MCF 10A (cell line): ENCODE data around the gene PRPF40A. TPM values are rescaled to one million over a fixed set of nuclear protein-coding genes. Genes with fewer than 3 reads are reported as not detected.

Experiments used
- BruUV-seq: library from RNA; stranded (reverse); fragments of 400-500 nt; replicated peaks from 2 replicates; lab custom pipeline; 2021; lab: Mats Ljungman, UMichigan
- CTCF ChIA-PET: fragments of 300-600 bp; sonication (Branson Sonifier 250); formaldehyde crosslinking; extraction: SDS; loops from one replicate; lab custom pipeline; 2021; ENCODE audit warnings: antibody characterized with exemption, inconsistent platforms; lab: Yijun Ruan, JAX
- POLR2A ChIA-PET: fragments of 300-600, 350-650 bp; sonication (Branson Sonifier 250); formaldehyde crosslinking; extraction: SDS; loops from one replicate; lab custom pipeline; 2020; ENCODE audit warnings: antibody characterized with exemption, inconsistent platforms; lab: Yijun Ruan, JAX
- DNase-seq: peaks from one replicate; pipeline ENCODE4 v3.0.0-alpha.2; 2018; ENCODE audit not compliant: unreplicated experiment
- H3K27ac Mint-ChIP-seq: one replicate; pipeline ENCODE4 v1.8.0; 2022; ENCODE audit warnings: mild to moderate bottlenecking, low read depth, mixed read lengths; ENCODE audit not compliant: unreplicated experiment
- H3K27me3 Mint-ChIP-seq: one replicate; pipeline ENCODE4 v1.8.0; 2022; ENCODE audit warnings: mixed read lengths; ENCODE audit not compliant: insufficient read depth, unreplicated experiment
- H3K36me3 Mint-ChIP-seq: one replicate; pipeline ENCODE4 v1.8.0; 2022; ENCODE audit warnings: mild to moderate bottlenecking, moderate library complexity, mixed read lengths; ENCODE audit not compliant: insufficient read depth, unreplicated experiment
- H3K4me1 Mint-ChIP-seq: one replicate; pipeline ENCODE4 v1.8.0; 2022; ENCODE audit warnings: mixed read lengths; ENCODE audit not compliant: insufficient read depth, unreplicated experiment
- H3K4me3 Mint-ChIP-seq: one replicate; pipeline ENCODE4 v1.8.0; 2022; ENCODE audit warnings: mild to moderate bottlenecking, moderate library complexity, mixed read lengths; ENCODE audit not compliant: unreplicated experiment
- H3K9me3 Mint-ChIP-seq: one replicate; pipeline ENCODE4 v1.8.0; 2022; ENCODE audit warnings: mixed read lengths; ENCODE audit not compliant: unreplicated experiment
- intact Hi-C: fragments of 100-400 bp; cut with micrococcal nuclease; formaldehyde crosslinking; loops from 2 replicates; pipeline ENCODE4 v1.14.1; 2022
- total RNA-seq: library from RNA; stranded (reverse); gene quantifications from 2 replicates; pipeline ENCODE4 v1.2.3, GENCODE V29; 2022
- TF ChIP-seq, protein P1 (sequence below): fragments of 200-600 bp; IDR thresholded peaks from one replicate; pipeline ENCODE4 v1.8.0; 2022; ENCODE audit warnings: antibody characterized with exemption, mild to moderate bottlenecking; ENCODE audit not compliant: unreplicated experiment

The PRPF40A gene
- total RNA-seq, 1 experiment from 2014 or later, result 140 TPM

DNA sequence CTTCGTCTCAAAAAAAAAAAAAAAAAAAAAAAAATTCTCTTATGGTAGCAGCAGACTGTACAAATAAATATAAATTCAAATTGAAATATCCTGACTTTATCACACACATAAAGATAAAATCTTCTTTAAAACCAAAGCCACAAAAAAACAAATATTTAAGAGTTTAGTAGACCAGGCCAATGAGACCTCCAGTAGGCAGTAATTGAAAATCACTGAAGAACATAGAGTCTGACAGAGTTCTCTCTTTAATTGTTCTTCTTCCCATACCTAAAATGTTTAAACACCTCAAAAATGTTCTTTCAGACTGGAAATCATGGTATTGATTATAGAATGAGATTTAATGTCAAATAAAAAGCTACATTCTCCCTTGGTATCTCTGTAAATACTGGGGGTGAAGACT, 20.8 kb downstream of the PRPF40A start:
- H3K27ac Mint-ChIP-seq, result no peak overlapping the region
- H3K9me3 Mint-ChIP-seq, result peaks cover 6% of the 10 kb centered on the region
- CTCF ChIA-PET, result interaction anchor here (0.5 to 1.4 kb wide), 4 partner anchors 19 to 520 kb away, joined by 3 to 8 read pairs (median 3); no protein-coding TSS in a partner anchor
- intact Hi-C loops, result no loop called here
- H3K4me3 Mint-ChIP-seq, result no peak overlapping the region
- no TSS peak for BruUV-seq
- POLR2A ChIA-PET, result interaction anchor here (1.0 to 3.0 kb wide), 3 partner anchors 13 to 21 kb away, joined by 3 to 15 read pairs (median 6); partner anchors contain the start of genes ARL6IP6 and PRPF40A
- DNase-seq, result no peak
- peaks cover 12% of the 10 kb centered on the region for H3K4me1 Mint-ChIP-seq
- H3K27me3 Mint-ChIP-seq, result no peaks in the 10 kb centered on the region
- peaks cover 12% of the 10 kb centered on the region for H3K36me3 Mint-ChIP-seq
- TF ChIP-seq, protein P1, sequence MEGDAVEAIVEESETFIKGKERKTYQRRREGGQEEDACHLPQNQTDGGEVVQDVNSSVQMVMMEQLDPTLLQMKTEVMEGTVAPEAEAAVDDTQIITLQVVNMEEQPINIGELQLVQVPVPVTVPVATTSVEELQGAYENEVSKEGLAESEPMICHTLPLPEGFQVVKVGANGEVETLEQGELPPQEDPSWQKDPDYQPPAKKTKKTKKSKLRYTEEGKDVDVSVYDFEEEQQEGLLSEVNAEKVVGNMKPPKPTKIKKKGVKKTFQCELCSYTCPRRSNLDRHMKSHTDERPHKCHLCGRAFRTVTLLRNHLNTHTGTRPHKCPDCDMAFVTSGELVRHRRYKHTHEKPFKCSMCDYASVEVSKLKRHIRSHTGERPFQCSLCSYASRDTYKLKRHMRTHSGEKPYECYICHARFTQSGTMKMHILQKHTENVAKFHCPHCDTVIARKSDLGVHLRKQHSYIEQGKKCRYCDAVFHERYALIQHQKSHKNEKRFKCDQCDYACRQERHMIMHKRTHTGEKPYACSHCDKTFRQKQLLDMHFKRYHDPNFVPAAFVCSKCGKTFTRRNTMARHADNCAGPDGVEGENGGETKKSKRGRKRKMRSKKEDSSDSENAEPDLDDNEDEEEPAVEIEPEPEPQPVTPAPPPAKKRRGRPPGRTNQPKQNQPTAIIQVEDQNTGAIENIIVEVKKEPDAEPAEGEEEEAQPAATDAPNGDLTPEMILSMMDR, result no peak

DNA sequence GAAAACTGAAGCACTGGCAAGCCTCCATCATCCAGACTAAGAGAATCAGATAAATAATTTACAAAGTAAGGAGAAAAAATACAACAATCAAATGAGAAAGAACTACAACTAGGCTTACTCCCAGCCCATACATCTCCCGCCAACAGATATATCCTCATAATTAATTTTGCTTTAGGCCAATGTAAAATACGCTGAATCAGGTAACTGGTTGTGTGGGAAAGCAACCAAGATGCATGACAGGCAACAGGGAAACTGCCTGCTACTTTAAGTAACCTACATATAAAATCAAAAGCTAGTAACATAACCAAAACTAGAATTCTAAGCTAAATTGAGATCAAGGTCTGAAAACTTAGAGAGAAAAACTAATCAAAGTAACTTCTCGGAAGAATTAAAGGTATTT, 21.5 kb downstream of the PRPF40A start:
- H3K4me1 Mint-ChIP-seq, result peaks cover 12% of the 10 kb centered on the region
- intact Hi-C loops, result no loop called here
- DNase-seq, result no peak
- peaks cover 11% of the 10 kb centered on the region for H3K36me3 Mint-ChIP-seq
- H3K27ac Mint-ChIP-seq, result no peak overlapping the region
- no peak overlapping the region for H3K4me3 Mint-ChIP-seq
- TF ChIP-seq, protein P1, result no peak
- ChIA-PET POLR2A (interaction anchor here (1.3 to 3.0 kb wide), 2 partner anchors 12 to 22 kb away, joined by 3 to 15 read pairs; partner anchors contain the start of genes ARL6IP6 and PRPF40A), CTCF (interaction anchor here (0.5 to 1.4 kb wide), 5 partner anchors 20 to 1770 kb away, joined by 3 to 8 read pairs (median 3); partner anchors contain the start of gene PRPF40A)
- BruUV-seq, result no TSS peak
- no peaks in the 10 kb centered on the region for H3K9me3 Mint-ChIP-seq
- H3K27me3 Mint-ChIP-seq, result no peaks in the 10 kb centered on the region

DNA sequence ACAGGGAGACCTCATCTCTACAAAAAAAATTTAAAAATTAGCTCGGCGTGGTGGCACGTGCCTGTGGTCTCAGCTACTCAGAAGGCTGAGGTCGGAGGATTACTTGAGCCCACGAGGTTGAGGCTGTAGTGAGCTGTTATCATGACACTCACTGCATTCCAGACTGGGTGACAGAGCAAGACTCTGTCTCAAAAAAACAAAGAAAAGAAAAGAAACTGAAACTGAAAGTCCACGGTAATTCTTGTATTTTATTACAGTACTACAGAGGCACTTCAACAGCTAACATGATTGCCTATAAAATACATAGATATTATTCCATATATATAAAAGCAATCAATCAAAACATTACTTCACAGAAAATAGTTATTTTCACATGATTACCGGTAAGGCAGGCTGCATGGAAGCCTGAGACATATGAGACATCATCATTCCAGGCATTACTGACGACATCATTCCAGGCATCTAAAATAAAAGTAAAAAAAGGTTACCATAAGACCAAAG, 23.1 kb downstream of the PRPF40A start:
- Mint-ChIP-seq H3K9me3 (no peaks in the 10 kb centered on the region), H3K27ac (peak overlapping the region; percentile 83), H3K4me3 (peak overlapping the region; percentile 61), H3K27me3 (no peaks in the 10 kb centered on the region), H3K36me3 (peaks cover 12% of the 10 kb centered on the region), H3K4me1 (peaks cover 12% of the 10 kb centered on the region)
- ChIA-PET POLR2A (interaction anchor here (1.5 kb wide), 1 partner anchor 23 kb away, joined by 5 read pairs; the partner anchor contains the start of gene PRPF40A), CTCF (interaction anchor here (0.9 kb wide), 1 partner anchor 21 kb away, joined by 3 read pairs; no protein-coding TSS in a partner anchor)
- DNase-seq, result peak; percentile 17
- BruUV-seq, result no TSS peak
- intact Hi-C loops, result no loop called here
- TF ChIP-seq, protein P1, result no peak

DNA sequence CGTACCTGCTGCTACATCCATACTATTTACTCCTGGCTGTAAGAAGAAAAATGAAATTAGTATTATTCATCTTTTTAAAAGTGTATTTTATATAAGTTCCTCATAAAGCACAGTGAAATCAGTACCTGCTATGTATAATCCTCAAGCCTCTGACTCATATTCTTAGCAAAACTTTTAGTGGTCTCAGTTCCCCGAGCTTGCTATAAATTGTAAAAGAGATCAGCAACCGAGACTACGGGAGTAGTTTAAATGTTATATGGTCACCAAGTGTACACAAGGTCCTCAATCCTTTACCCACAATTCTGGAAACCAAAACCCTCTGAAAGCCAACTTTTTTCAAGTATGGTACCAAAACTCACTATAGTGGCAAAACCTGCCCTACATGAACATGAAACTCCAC, 24.2 kb downstream of the PRPF40A start:
- no peak overlapping the region for H3K4me3 Mint-ChIP-seq
- H3K27me3 Mint-ChIP-seq, result no peaks in the 10 kb centered on the region
- ChIA-PET CTCF (no interaction called here), POLR2A (interaction anchor here (1.5 kb wide), 1 partner anchor 24 kb away, joined by 5 read pairs; the partner anchor contains the start of gene PRPF40A)
- peaks cover 17% of the 10 kb centered on the region for H3K36me3 Mint-ChIP-seq
- no peaks in the 10 kb centered on the region for H3K9me3 Mint-ChIP-seq
- BruUV-seq, result no TSS peak
- intact Hi-C loops, result no loop called here
- H3K4me1 Mint-ChIP-seq, result peaks cover 12% of the 10 kb centered on the region
- TF ChIP-seq, protein P1, result no peak
- no peak overlapping the region for H3K27ac Mint-ChIP-seq
- DNase-seq, result no peak
